HepG2 (cell line): Measurements from ENCODE around the gene PSKH1.

Source experiments
- AGO2 ChIP-seq: fragments of 200-400 bp; formaldehyde crosslinking; optimal IDR thresholded peaks from 2 replicates; pipeline ENCODE3; 2017; ENCODE audit warnings: mild to moderate bottlenecking, low read depth, low read length, moderate library complexity
- GPN1 ChIP-seq: sonication (generic); formaldehyde crosslinking; IDR thresholded peaks from 2 replicates; pipeline ENCODE4 v1.5.1; 2020; ENCODE audit warnings: missing genetic modification reagents, borderline replicate concordance
- JUND ChIP-seq: sonication (generic); formaldehyde crosslinking; IDR thresholded peaks from 2 replicates; pipeline ENCODE4 v1.8.0; 2022; ENCODE audit warnings: mild to moderate bottlenecking, missing genetic modification reagents
- KDM1A ChIP-seq: IDR thresholded peaks from 2 replicates; pipeline ENCODE4 v1.6.1; 2016; ENCODE audit warnings: missing compliant biosample characterization
- NFKBIZ ChIP-seq: IDR thresholded peaks from 2 replicates; pipeline ENCODE4 v1.6.1; 2018; ENCODE audit warnings: missing genetic modification reagents, missing compliant biosample characterization
- ZNF136 ChIP-seq: sonication (generic); formaldehyde crosslinking; IDR thresholded peaks from 2 replicates; pipeline ENCODE4 v1.8.1; 2022; ENCODE audit warnings: low read depth, mild to moderate bottlenecking, moderate library complexity, missing genetic modification reagents
- ZNF563 ChIP-seq: sonication (generic); formaldehyde crosslinking; IDR thresholded peaks from 2 replicates; pipeline ENCODE4 v1.8.0; 2022; ENCODE audit warnings: mild to moderate bottlenecking, moderate library complexity, missing genetic modification reagents
- ZNF670 ChIP-seq: sonication (generic); formaldehyde crosslinking; IDR thresholded peaks from 2 replicates; pipeline ENCODE4 v1.8.0; 2022; ENCODE audit warnings: mild to moderate bottlenecking, missing genetic modification reagents, borderline replicate concordance
- TF ChIP-seq, protein P1 (sequence below): fragments of 450-650 bp; IDR thresholded peaks from 2 replicates; pipeline ENCODE4 v1.6.1; 2016
- TF ChIP-seq, protein P2 (sequence below): IDR thresholded peaks from 2 replicates; pipeline ENCODE4 v1.6.1; 2016; ENCODE audit warnings: missing compliant biosample characterization, missing genetic modification reagents, borderline replicate concordance

DNA sequence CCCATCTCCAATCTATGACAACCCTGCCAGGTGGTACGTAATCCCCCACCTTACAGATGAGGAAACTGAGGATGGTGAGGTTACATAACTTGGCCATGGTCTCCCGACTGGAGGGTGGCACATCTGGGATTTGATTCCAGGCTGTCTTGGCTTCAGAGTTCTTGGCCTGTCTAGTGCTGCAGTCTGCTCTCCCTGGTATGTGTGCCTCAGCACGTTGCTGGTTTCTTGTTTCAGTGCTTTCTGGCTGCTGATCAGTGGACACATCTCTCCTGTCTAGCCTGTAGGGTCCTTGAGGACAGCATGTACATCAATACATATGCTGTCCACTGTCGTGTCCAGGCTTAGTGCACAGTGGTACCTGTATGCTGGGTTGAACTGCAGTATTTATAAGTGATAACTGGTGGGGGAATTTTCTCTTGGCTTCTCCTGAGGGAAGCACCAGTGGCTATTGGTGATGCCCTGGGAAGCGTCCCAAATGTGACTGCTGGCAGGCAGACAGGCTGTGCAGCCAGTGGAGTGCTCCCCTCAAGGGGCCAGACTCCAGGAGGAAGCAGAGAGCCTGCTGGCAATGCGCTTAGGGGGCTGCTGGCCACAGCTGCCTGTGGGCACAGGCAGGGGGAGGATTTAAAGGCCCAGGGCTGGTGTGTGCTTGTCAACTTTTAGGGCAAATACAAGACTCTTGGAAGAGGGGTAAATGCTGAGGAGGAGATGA, 24.2 kb downstream of the PSKH1 start:
- TF ChIP-seq ZNF136 (no peak), ZNF563 (CRISPR knock-in tag) (no peak), NFKBIZ (no peak), AGO2 (no peak), JUND (CRISPR knock-in tag) (no peak), KDM1A (no peak), GPN1 (CRISPR knock-in tag) (no peak), ZNF670 (no peak)
- TF ChIP-seq, protein P1, sequence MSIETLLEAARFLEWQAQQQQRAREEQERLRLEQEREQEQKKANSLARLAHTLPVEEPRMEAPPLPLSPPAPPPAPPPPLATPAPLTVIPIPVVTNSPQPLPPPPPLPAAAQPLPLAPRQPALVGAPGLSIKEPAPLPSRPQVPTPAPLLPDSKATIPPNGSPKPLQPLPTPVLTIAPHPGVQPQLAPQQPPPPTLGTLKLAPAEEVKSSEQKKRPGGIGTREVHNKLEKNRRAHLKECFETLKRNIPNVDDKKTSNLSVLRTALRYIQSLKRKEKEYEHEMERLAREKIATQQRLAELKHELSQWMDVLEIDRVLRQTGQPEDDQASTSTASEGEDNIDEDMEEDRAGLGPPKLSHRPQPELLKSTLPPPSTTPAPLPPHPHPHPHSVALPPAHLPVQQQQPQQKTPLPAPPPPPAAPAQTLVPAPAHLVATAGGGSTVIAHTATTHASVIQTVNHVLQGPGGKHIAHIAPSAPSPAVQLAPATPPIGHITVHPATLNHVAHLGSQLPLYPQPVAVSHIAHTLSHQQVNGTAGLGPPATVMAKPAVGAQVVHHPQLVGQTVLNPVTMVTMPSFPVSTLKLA = no peak
- TF ChIP-seq, protein P2, sequence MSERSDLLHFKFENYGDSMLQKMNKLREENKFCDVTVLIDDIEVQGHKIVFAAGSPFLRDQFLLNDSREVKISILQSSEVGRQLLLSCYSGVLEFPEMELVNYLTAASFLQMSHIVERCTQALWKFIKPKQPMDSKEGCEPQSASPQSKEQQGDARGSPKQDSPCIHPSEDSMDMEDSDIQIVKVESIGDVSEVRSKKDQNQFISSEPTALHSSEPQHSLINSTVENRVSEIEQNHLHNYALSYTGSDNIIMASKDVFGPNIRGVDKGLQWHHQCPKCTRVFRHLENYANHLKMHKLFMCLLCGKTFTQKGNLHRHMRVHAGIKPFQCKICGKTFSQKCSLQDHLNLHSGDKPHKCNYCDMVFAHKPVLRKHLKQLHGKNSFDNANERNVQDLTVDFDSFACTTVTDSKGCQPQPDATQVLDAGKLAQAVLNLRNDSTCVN (CRISPR knock-in tag) = no peak
